ENCODE measurements around the gene HACL1. TPM values are rescaled to one million over a fixed set of nuclear protein-coding genes. Genes with fewer than 3 reads are reported as not detected.

Gene HACL1
- total and polyA plus RNA-seq, 10 of the 15 experiments (the other 5 are each of a cell fraction or from before 2014, with no cell fraction given) = 19.4 to 48.7 (median 30.1) TPM

DNA sequence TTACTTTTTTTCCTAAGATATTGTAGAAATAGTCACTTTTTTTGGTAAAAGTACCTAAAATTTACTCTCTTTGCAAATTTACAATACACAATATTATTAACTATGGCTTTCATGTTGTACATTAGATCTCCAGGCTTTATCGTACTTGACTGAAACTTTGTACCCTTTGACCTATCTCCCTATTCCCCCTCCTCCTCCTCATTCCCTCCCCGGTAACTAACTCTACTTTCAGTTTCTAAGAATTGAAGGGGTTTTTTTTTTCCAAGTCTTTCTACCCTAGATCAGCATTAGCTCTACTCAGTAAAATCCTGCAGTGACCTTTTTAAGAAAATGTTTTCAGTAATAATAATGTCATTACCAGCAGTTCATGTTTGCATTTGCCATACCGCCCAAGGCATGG, 10.1 kb downstream of the HACL1 start:
- Histone ChIP-seq H3K27me3 (replicated peaks in 1 of 2; ENCODE audit: control insufficient read depth in 2 of 2, insufficient read depth in 2 of 2, low read length in 1 of 2) (no peaks in the 10 kb centered on the region), H3K4me1 (ENCODE audit: control insufficient read depth, insufficient read depth, low read length) (no peaks in the 10 kb centered on the region), H4K20me1 (ENCODE audit: control insufficient read depth, insufficient read depth) (no peaks in the 10 kb centered on the region), H3K79me2 (ENCODE audit: control insufficient read depth, insufficient read depth, low read length) (no peaks in the 10 kb centered on the region), H3K9ac (ENCODE audit: control insufficient read depth, insufficient read depth, low read length) (no peak overlapping the region), H3K4me3 (no peak overlapping the region), H3K4me2 (ENCODE audit: control insufficient read depth, insufficient read depth) (no peak overlapping the region), H3K36me3 (ENCODE audit: control insufficient read depth in 2 of 2, insufficient read depth in 2 of 2, low read length in 1 of 2) (peaks cover 0 to 10% of the 10 kb centered on the region in 2 experiments; a peak in 2 of 4 replicates), H3K9me3 (replicated peaks; ENCODE audit: control insufficient read depth, insufficient read depth, low read length) (no peaks in the 10 kb centered on the region), H2AFZ (ENCODE audit: control insufficient read depth, low read depth, low read length) (no peak overlapping the region), H3K27ac (ENCODE audit: control insufficient read depth, insufficient read depth) (no peak overlapping the region)
- TF ChIP-seq RUNX3 (IDR thresholded peaks at IDR 0.05; ENCODE audit: low read length) = no peak
- no peak for TF ChIP-seq SP1 (IDR thresholded peaks at IDR 0.05; ENCODE audit: low read depth, low read length)
- TF ChIP-seq, protein P1, sequence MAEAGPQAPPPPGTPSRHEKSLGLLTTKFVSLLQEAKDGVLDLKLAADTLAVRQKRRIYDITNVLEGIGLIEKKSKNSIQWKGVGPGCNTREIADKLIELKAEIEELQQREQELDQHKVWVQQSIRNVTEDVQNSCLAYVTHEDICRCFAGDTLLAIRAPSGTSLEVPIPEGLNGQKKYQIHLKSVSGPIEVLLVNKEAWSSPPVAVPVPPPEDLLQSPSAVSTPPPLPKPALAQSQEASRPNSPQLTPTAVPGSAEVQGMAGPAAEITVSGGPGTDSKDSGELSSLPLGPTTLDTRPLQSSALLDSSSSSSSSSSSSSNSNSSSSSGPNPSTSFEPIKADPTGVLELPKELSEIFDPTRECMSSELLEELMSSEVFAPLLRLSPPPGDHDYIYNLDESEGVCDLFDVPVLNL (IDR thresholded peaks at IDR 0.05; ENCODE audit: low read depth, low read length) = no peak
- no peak for TF ChIP-seq NR2F1 (conservative IDR thresholded peaks at IDR 0.05)
- TF ChIP-seq FOXM1 (IDR thresholded peaks at IDR 0.05; ENCODE audit: low read depth, low read length) = no peak
- intact Hi-C loops (cut with micrococcal nuclease; ENCODE audit: unreplicated experiment) = no loop called here
- ChIA-PET SMC1A (ENCODE audit: uncharacterized antibody, unreplicated experiment) (no interaction called here), CTCF (interaction anchor here (0.8 kb wide), 1 partner anchor 10 kb away, joined by 4 read pairs; the partner anchor contains the start of genes BTD and HACL1), POLR2A (no interaction called here), RAD21 (ENCODE audit: unreplicated experiment) (no interaction called here)
- no peak for ATAC-seq
- 94% methylated on average over 3 of the region's 3 CpGs for WGBS (ENCODE audit: insufficient coverage, insufficient replicate concordance, low lambda C conversion rate, missing lambda C conversion rate)
- no peak for FAIRE-seq
- in situ Hi-C loops (cut with MboI) = no loop called here
- no peak for DNase-seq (ENCODE audit: low read depth, low spot score)
- BruUV-seq (replicated peaks) = no TSS peak

DNA sequence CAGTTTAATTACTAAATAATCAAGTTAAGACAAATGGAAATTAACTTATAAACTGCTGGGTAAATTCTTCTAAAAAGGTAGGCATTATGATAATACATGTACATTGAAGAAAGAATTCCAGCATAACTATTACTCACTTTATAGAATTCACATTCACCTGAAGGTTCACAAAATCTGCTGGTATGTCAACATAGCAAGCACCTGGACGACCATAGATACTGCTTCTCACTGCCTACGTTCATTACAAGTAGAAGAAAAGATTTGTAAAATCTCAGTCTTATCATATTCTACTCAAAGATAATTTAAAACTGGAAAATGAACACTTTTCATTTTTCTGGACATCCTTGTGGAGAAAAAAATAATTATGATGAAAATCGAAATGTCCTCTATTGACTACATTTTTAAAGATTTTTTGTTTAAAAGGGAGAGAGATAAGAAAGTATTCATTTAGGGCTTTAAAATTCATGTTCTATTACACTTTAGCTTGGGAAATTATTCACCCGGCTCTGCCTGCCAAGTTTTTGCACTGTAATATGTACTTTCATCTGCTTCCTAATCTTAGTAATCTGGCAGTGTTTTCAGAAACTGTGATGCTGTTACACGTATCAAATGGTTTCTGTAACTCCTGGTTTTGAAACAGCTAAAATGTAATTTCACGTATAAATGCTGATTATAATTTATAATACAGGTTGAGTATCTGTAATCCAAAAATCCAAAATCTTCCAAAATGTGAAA, 16.1 kb downstream of the HACL1 start:
- BruUV-seq (replicated peaks) = no TSS peak
- CTCF ChIA-PET = interaction anchor here (1.4 kb wide), 1 partner anchor 13 kb away, joined by 5 read pairs; no protein-coding TSS in a partner anchor
- no peak overlapping the region for H3K27ac ChIP-seq (ENCODE audit: control insufficient read depth, insufficient read depth)
- intact Hi-C loops (cut with micrococcal nuclease; ENCODE audit: unreplicated experiment) = no loop called here
- H3K79me2 ChIP-seq (ENCODE audit: control insufficient read depth, insufficient read depth, low read length) = no peaks in the 10 kb centered on the region
- WGBS (ENCODE audit: insufficient coverage, insufficient replicate concordance, low lambda C conversion rate, missing lambda C conversion rate) = 73% methylated on average over 6 of the region's 6 CpGs
- SMC1A ChIA-PET (ENCODE audit: uncharacterized antibody, unreplicated experiment) = interaction anchor here (1.3 kb wide), 2 partner anchors 10 to 228 kb away, joined by 3 read pairs; no protein-coding TSS in a partner anchor
- H3K27me3 ChIP-seq (replicated peaks in 1 of 2; ENCODE audit: control insufficient read depth in 2 of 2, insufficient read depth in 2 of 2, low read length in 1 of 2) = no peaks in the 10 kb centered on the region
- POLR2A ChIA-PET = no interaction called here
- RAD21 ChIA-PET (ENCODE audit: unreplicated experiment) = no interaction called here
- no peak overlapping the region for H3K9ac ChIP-seq (ENCODE audit: control insufficient read depth, insufficient read depth, low read length)
- FAIRE-seq (no peak), DNase-seq (ENCODE audit: low read depth, low spot score) (no peak), ATAC-seq (no peak)
- no peak overlapping the region for H3K4me3 ChIP-seq
- H3K9me3 ChIP-seq (replicated peaks; ENCODE audit: control insufficient read depth, insufficient read depth, low read length) = no peaks in the 10 kb centered on the region
- no peaks in the 10 kb centered on the region for H4K20me1 ChIP-seq (ENCODE audit: control insufficient read depth, insufficient read depth)
- H3K36me3 ChIP-seq (ENCODE audit: control insufficient read depth in 2 of 2, insufficient read depth in 2 of 2, low read length in 1 of 2) = peaks cover 0 to 18% of the 10 kb centered on the region in 2 experiments; a peak in 2 of 4 replicates
- no peak overlapping the region for H2AFZ ChIP-seq (ENCODE audit: control insufficient read depth, low read depth, low read length)
- in situ Hi-C loops (cut with MboI) = no loop called here
- H3K4me2 ChIP-seq (ENCODE audit: control insufficient read depth, insufficient read depth) = no peak overlapping the region
- no peaks in the 10 kb centered on the region for H3K4me1 ChIP-seq (ENCODE audit: control insufficient read depth, insufficient read depth, low read length)
- TF ChIP-seq RUNX3 (IDR thresholded peaks at IDR 0.05; ENCODE audit: low read length) = no peak
- no peak for TF ChIP-seq CHD4 (IDR thresholded peaks at IDR 0.05)
- no peak for TF ChIP-seq POLR2AphosphoS2 (IDR thresholded peaks at IDR 0.05; ENCODE audit: low read depth, low read length)
- TF ChIP-seq, protein P2, sequence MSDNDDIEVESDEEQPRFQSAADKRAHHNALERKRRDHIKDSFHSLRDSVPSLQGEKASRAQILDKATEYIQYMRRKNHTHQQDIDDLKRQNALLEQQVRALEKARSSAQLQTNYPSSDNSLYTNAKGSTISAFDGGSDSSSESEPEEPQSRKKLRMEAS (IDR thresholded peaks at IDR 0.05; ENCODE audit: low read depth, low read length) = no peak
- TF ChIP-seq, protein P3, sequence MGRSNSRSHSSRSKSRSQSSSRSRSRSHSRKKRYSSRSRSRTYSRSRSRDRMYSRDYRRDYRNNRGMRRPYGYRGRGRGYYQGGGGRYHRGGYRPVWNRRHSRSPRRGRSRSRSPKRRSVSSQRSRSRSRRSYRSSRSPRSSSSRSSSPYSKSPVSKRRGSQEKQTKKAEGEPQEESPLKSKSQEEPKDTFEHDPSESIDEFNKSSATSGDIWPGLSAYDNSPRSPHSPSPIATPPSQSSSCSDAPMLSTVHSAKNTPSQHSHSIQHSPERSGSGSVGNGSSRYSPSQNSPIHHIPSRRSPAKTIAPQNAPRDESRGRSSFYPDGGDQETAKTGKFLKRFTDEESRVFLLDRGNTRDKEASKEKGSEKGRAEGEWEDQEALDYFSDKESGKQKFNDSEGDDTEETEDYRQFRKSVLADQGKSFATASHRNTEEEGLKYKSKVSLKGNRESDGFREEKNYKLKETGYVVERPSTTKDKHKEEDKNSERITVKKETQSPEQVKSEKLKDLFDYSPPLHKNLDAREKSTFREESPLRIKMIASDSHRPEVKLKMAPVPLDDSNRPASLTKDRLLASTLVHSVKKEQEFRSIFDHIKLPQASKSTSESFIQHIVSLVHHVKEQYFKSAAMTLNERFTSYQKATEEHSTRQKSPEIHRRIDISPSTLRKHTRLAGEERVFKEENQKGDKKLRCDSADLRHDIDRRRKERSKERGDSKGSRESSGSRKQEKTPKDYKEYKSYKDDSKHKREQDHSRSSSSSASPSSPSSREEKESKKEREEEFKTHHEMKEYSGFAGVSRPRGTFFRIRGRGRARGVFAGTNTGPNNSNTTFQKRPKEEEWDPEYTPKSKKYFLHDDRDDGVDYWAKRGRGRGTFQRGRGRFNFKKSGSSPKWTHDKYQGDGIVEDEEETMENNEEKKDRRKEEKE (IDR thresholded peaks at IDR 0.05) = no peak
- TF ChIP-seq ZNF207 (IDR thresholded peaks at IDR 0.05; ENCODE audit: borderline replicate concordance) = no peak
- TF ChIP-seq, protein P4, sequence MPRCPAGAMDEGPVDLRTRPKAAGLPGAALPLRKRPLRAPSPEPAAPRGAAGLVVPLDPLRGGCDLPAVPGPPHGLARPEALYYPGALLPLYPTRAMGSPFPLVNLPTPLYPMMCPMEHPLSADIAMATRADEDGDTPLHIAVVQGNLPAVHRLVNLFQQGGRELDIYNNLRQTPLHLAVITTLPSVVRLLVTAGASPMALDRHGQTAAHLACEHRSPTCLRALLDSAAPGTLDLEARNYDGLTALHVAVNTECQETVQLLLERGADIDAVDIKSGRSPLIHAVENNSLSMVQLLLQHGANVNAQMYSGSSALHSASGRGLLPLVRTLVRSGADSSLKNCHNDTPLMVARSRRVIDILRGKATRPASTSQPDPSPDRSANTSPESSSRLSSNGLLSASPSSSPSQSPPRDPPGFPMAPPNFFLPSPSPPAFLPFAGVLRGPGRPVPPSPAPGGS (IDR thresholded peaks at IDR 0.05; ENCODE audit: borderline replicate concordance, insufficient read depth, low read depth, low read length, poor library complexity, severe bottlenecking) = no peak

All from GM12878 (cell line).